Parathyroid adenoma (tissue), 2 donors: ENCODE data around the gene DNM3.

Experiments used
- H2AFZ ChIP-seq: fragments of 300-600 bp; sonication (generic); one replicate; pipeline ENCODE4 v1.7.0; 2017; ENCODE audit warnings: antibody characterized with exemption, mild to moderate bottlenecking
- H3K27ac ChIP-seq: fragments of 300-600 bp; sonication (generic); one replicate; pipeline ENCODE4 v1.7.0; 2017
- H3K27me3 ChIP-seq: fragments of 300-600 bp; sonication (generic); one replicate; pipeline ENCODE4 v1.7.0; 2017; ENCODE audit warnings: low read length; ENCODE audit not compliant: control insufficient read depth, insufficient read depth
- H3K36me3 ChIP-seq: fragments of 300-600 bp; sonication (generic); one replicate; pipeline ENCODE4 v1.7.0; 2017; ENCODE audit warnings: low read length; ENCODE audit not compliant: control insufficient read depth, insufficient read depth
- H3K4me1 ChIP-seq: fragments of 300-600 bp; sonication (generic); one replicate; pipeline ENCODE4 v1.7.0; 2017; ENCODE audit warnings: control low read depth
- H3K4me2 ChIP-seq: fragments of 300-600 bp; sonication (generic); one replicate; pipeline ENCODE4 v1.7.0; 2017; ENCODE audit warnings: low read length
- H3K4me3 ChIP-seq: fragments of 300-600 bp; sonication (generic); one replicate; pipeline ENCODE4 v1.7.0; 2017; ENCODE audit warnings: low read depth, low read length
- H3K79me2 ChIP-seq: fragments of 300-600 bp; sonication (generic); one replicate; pipeline ENCODE4 v1.7.0; 2017; ENCODE audit warnings: control low read depth
- H3K9ac ChIP-seq: fragments of 300-600 bp; sonication (generic); one replicate; pipeline ENCODE4 v1.7.0; 2017; ENCODE audit warnings: mild to moderate bottlenecking
- H3K9me3 ChIP-seq: fragments of 300-600 bp; sonication (generic); one replicate; pipeline ENCODE4 v1.7.0; 2017; ENCODE audit warnings: low read length; ENCODE audit not compliant: control insufficient read depth
- TF ChIP-seq, protein P1 (sequence below): fragments of 300-600 bp; sonication (generic); IDR thresholded peaks from one replicate; pipeline ENCODE4 v1.7.0; 2017; ENCODE audit warnings: antibody characterized with exemption, mild to moderate bottlenecking
- donor health status: primary hyperparathyroidism.

Gene DNM3

DNA sequence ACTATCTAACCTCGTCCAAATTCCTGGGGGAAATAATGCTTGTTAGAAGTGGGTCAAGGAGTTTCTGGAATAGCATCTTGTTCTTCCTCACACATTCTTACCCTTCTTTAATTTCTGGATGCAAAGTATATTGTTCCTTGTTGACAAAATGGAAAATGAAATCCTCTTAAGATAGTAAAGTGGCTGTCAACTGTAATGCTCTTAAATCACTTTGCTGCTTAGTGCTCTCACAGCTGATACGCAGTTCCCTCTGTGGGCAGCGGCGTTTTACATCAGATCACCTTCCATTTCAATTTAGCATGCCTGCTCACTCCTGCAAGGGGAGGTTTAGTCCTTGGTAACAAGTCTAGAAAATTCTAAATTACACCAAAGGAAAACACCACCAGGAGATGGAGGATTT is 113.1 kb downstream of the DNM3 start:
- Histone ChIP-seq H3K79me2 (no peaks in the 10 kb centered on the region), H3K9me3 (no peaks in the 10 kb centered on the region), H3K4me2 (no peak overlapping the region), H3K4me1 (no peaks in the 10 kb centered on the region), H2AFZ (no peak overlapping the region), H3K4me3 (no peak overlapping the region), H3K36me3 (no peaks in the 10 kb centered on the region), H3K9ac (no peak overlapping the region), H3K27me3 (no peaks in the 10 kb centered on the region), H3K27ac (no peak overlapping the region)
- TF ChIP-seq, protein P1, sequence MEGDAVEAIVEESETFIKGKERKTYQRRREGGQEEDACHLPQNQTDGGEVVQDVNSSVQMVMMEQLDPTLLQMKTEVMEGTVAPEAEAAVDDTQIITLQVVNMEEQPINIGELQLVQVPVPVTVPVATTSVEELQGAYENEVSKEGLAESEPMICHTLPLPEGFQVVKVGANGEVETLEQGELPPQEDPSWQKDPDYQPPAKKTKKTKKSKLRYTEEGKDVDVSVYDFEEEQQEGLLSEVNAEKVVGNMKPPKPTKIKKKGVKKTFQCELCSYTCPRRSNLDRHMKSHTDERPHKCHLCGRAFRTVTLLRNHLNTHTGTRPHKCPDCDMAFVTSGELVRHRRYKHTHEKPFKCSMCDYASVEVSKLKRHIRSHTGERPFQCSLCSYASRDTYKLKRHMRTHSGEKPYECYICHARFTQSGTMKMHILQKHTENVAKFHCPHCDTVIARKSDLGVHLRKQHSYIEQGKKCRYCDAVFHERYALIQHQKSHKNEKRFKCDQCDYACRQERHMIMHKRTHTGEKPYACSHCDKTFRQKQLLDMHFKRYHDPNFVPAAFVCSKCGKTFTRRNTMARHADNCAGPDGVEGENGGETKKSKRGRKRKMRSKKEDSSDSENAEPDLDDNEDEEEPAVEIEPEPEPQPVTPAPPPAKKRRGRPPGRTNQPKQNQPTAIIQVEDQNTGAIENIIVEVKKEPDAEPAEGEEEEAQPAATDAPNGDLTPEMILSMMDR: no peak

DNA sequence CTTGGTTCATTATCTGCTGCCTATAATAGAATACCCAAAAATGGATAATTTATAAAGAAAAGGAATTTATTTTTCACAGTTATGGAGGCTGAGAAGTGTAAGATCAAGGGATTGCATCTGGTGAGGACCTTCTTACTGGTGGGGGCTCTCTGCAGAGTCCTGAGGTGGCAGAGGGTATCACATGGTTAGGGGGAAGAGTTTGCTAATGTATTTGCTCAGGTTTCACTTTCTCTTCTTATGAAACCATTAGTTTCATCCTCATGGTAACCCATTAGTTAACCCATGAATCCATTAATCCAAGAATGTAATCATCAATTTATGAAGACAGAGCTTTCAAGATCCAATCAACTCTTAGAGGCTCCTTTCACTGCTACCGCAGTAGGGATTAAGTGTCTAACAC is 120.6 kb downstream of the DNM3 start:
- H2AFZ ChIP-seq: no peak overlapping the region

DNA sequence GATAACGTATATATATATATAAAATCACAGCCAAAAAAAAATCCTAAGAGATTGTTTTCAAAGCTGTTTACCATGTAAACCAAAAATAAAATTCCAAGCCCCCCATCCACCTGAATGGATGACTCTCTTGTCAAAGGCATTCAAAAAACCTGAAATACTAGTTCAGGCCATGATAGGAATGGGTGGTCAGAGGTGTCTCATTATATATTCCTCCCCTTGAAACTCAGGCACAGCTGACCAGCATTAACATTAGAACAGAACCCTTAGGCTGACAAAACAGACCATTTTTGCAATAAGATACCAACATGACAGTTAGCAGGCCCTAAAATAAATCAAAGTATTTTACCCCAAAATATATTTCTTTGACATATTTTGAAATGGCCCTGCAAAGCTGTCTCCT is 122.5 kb downstream of the DNM3 start:
- Histone ChIP-seq H3K27me3 (no peaks in the 10 kb centered on the region), H2AFZ (no peak overlapping the region), H3K79me2 (no peaks in the 10 kb centered on the region), H3K36me3 (no peaks in the 10 kb centered on the region), H3K9ac (no peak overlapping the region), H3K4me3 (no peak overlapping the region), H3K27ac (no peak overlapping the region), H3K4me1 (no peaks in the 10 kb centered on the region), H3K9me3 (no peaks in the 10 kb centered on the region), H3K4me2 (no peak overlapping the region)
- TF ChIP-seq, protein P1: no peak

More for the DNA sequence above, 120.6 kb downstream of the DNM3 start:
- Histone ChIP-seq H3K4me2 (no peak overlapping the region), H3K4me1 (no peaks in the 10 kb centered on the region), H3K9ac (no peak overlapping the region), H3K4me3 (no peak overlapping the region), H3K9me3 (no peaks in the 10 kb centered on the region), H3K36me3 (no peaks in the 10 kb centered on the region), H3K27me3 (no peaks in the 10 kb centered on the region), H3K27ac (no peak overlapping the region), H3K79me2 (no peaks in the 10 kb centered on the region)
- TF ChIP-seq, protein P1: no peak

DNA sequence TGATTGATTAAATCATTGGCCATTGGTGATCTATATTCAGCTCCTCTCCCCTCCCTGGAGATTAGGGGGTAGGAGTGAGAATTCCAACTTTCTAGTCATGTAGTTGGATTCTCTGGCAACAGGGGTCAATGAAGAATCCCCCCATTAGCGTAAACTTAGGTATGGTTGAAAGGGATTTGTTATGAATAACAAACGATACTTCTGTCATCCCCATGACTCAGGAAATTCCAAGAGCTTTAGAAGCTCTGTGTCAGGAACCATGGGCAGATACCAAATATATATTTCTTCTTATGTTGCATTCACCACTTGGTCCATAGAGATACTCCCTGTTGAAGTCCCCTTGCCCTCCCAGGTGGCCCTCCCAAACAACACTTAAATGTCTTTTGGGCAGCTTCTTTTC is 124.5 kb downstream of the DNM3 start:
- Histone ChIP-seq H3K4me2 (no peak overlapping the region), H3K4me1 (no peaks in the 10 kb centered on the region), H3K9ac (no peak overlapping the region), H3K36me3 (no peaks in the 10 kb centered on the region), H3K27me3 (no peaks in the 10 kb centered on the region), H2AFZ (no peak overlapping the region), H3K4me3 (no peak overlapping the region), H3K27ac (no peak overlapping the region), H3K9me3 (no peaks in the 10 kb centered on the region), H3K79me2 (no peaks in the 10 kb centered on the region)
- TF ChIP-seq, protein P1: no peak

DNA sequence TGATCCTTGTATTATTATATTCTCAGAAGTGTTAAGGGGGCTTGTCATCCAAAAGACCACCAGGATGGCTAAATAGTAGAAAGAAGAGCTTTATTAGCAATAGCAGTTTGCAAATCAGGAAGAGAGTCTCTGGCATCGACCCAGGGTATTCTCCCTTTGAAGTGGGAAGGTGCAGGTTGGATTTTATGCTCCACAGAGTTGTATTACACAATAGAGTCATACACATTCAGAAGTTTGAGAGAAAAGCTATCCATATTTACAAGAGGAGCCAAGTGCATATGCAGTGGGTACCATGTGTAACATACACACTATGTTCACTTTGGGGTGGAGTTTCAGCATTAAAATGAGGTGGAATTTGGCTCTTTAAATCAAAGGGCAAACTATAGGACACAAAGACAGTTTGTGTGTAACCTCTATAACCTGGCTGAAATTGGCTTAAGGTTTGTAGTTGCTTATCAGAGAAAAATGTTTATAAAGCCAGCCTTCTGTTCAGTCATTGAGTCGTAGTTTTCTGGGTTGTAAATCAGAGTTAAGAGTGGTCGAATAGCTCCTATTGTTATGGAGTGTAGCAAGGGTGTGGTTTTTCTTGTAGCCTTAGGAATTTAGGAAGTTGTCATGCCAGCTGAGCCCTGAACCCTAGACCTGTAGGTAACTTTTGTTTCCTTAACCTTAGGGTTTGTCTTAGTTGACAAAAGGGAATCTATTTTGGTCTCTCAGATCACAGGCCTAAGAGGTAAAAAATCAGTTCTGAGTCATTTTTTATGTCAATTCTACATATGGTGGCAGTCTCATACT is 125.3 kb downstream of the DNM3 start:
- no peak overlapping the region for H3K4me2 ChIP-seq
- H2AFZ ChIP-seq: no peak overlapping the region
- no peaks in the 10 kb centered on the region for H3K9me3 ChIP-seq
- H3K79me2 ChIP-seq: no peaks in the 10 kb centered on the region
- no peak overlapping the region for H3K9ac ChIP-seq
- H3K27me3 ChIP-seq: no peaks in the 10 kb centered on the region
- TF ChIP-seq, protein P1: no peak
- H3K4me3 ChIP-seq: no peak overlapping the region
- no peak overlapping the region for H3K27ac ChIP-seq
- no peaks in the 10 kb centered on the region for H3K36me3 ChIP-seq
- H3K4me1 ChIP-seq: no peaks in the 10 kb centered on the region
